ENCODE data around the gene WWC2. TPM values are rescaled to one million over a fixed set of nuclear protein-coding genes. Genes with fewer than 3 reads are reported as not detected.

The WWC2 gene
- polyA plus RNA-seq, 3 donors, result 4.8 to 8.9 (median 6.7) TPM

- H3K27ac ChIP-seq (ENCODE audit: low read depth, low read length), result no peak overlapping the region
- WGBS, 3 donors, result 79 to 86% (median 81%) methylated on average over 8 of the region's 8 CpGs
These were observed 270.0 kb downstream of the WWC2 start for GRCh38 chr4:183369073-183369472.

Other genes with a start within 250 kb of the WWC2 start
- 10 to 100 TPM; 36.3 to 74.9 (median 61.8) TPM for gene DCTD, start 181.9 kb upstream of the WWC2 start, polyA plus RNA-seq
- gene CLDN22, start 221.0 kb downstream of the WWC2 start, polyA plus RNA-seq, result not detected
- gene CLDN24, start 223.2 kb downstream of the WWC2 start, polyA plus RNA-seq, result not detected

All from adipose tissue (tissue), 3 donors.